ENCODE data around the gene RIN3. TPM values are rescaled to one million over a fixed set of nuclear protein-coding genes. Genes with fewer than 3 reads are reported as not detected.

The RIN3 gene
- total RNA-seq, 6 experiments from 2014 or later: 19.7 to 26.0 (median 24.6) TPM

- H3K27me3 Mint-ChIP-seq (ENCODE audit: insufficient read depth): no peaks in the 10 kb centered on the region; the same call in none of the 2 replicates
- H3K4me3 Mint-ChIP-seq: no peak overlapping the region
- no peak for DNase-seq
- H3K27ac Mint-ChIP-seq: no peak overlapping the region
- H3K9me3 Mint-ChIP-seq: no peaks in the 10 kb centered on the region
- TF ChIP-seq CTCF (IDR thresholded peaks at IDR 0.05): no peak
- peaks cover 45% of the 10 kb centered on the region for H3K36me3 Mint-ChIP-seq (ENCODE audit: low read depth)
- peaks cover 36% of the 10 kb centered on the region for H3K4me1 Mint-ChIP-seq (ENCODE audit: low read depth)
Measured at GRCh38 chr14:92581206-92581605, 67.6 kb downstream of the RIN3 start.

- H3K27ac Mint-ChIP-seq: no peak overlapping the region
Measured at GRCh38 chr14:92581966-92582566, 68.5 kb downstream of the RIN3 start.

GRCh38 chr14:92582706-92583452, 69.3 kb downstream of the RIN3 start:
- Mint-ChIP-seq H3K36me3 (ENCODE audit: low read depth) (peaks cover 44% of the 10 kb centered on the region), H3K4me3 (no peak overlapping the region), H3K9me3 (no peaks in the 10 kb centered on the region)

More at GRCh38 chr14:92581966-92582566, 68.5 kb downstream of the RIN3 start:
- Mint-ChIP-seq H3K9me3 (no peaks in the 10 kb centered on the region), H3K4me1 (ENCODE audit: low read depth) (peaks cover 44% of the 10 kb centered on the region), H3K27me3 (ENCODE audit: insufficient read depth) (peaks cover 2% of the 10 kb centered on the region), H3K36me3 (ENCODE audit: low read depth) (peaks cover 49% of the 10 kb centered on the region), H3K4me3 (no peak overlapping the region)
- DNase-seq: no peak
- no peak for TF ChIP-seq CTCF (IDR thresholded peaks at IDR 0.05)

GRCh38 chr14:92584220-92584619, 70.6 kb downstream of the RIN3 start:
- no peaks in the 10 kb centered on the region for H3K9me3 Mint-ChIP-seq
- H3K36me3 Mint-ChIP-seq (ENCODE audit: low read depth): peaks cover 37% of the 10 kb centered on the region
- no peak for TF ChIP-seq CTCF (IDR thresholded peaks at IDR 0.05)
- no peak overlapping the region for H3K27ac Mint-ChIP-seq
- DNase-seq: no peak
- H3K4me3 Mint-ChIP-seq: no peak overlapping the region
- peaks cover 43% of the 10 kb centered on the region for H3K4me1 Mint-ChIP-seq (ENCODE audit: low read depth)
- peaks cover 2% of the 10 kb centered on the region; the same call in 1 of the 2 replicates for H3K27me3 Mint-ChIP-seq (ENCODE audit: insufficient read depth)

More at GRCh38 chr14:92582706-92583452, 69.3 kb downstream of the RIN3 start:
- TF ChIP-seq CTCF (IDR thresholded peaks at IDR 0.05): no peak
- H3K27me3 Mint-ChIP-seq (ENCODE audit: insufficient read depth): peaks cover 2% of the 10 kb centered on the region
- peaks cover 52% of the 10 kb centered on the region for H3K4me1 Mint-ChIP-seq (ENCODE audit: low read depth)
- DNase-seq: no peak
- no peak overlapping the region for H3K27ac Mint-ChIP-seq

GRCh38 chr14:92584816-92585215, 71.2 kb downstream of the RIN3 start:
- DNase-seq: no peak
- no peak for TF ChIP-seq CTCF (IDR thresholded peaks at IDR 0.05)
- peaks cover 32% of the 10 kb centered on the region for H3K36me3 Mint-ChIP-seq (ENCODE audit: low read depth)
- peaks cover 42% of the 10 kb centered on the region for H3K4me1 Mint-ChIP-seq (ENCODE audit: low read depth)
- no peaks in the 10 kb centered on the region for H3K9me3 Mint-ChIP-seq
- peaks cover 2% of the 10 kb centered on the region; the same call in 1 of the 2 replicates for H3K27me3 Mint-ChIP-seq (ENCODE audit: insufficient read depth)
- H3K4me3 Mint-ChIP-seq: no peak overlapping the region
- H3K27ac Mint-ChIP-seq: no peak overlapping the region

Data from HFFc6 (cell line).